DMS 273 treated with DMSO at 0.1 percent for 48 hours (cell line): Measurements from ENCODE around the gene MATN3.

Experiments used
- DNase-seq: peaks from one replicate; lab custom pipeline; 2025; lab: John Stamatoyannopoulos, UW

Gene MATN3

DNA sequence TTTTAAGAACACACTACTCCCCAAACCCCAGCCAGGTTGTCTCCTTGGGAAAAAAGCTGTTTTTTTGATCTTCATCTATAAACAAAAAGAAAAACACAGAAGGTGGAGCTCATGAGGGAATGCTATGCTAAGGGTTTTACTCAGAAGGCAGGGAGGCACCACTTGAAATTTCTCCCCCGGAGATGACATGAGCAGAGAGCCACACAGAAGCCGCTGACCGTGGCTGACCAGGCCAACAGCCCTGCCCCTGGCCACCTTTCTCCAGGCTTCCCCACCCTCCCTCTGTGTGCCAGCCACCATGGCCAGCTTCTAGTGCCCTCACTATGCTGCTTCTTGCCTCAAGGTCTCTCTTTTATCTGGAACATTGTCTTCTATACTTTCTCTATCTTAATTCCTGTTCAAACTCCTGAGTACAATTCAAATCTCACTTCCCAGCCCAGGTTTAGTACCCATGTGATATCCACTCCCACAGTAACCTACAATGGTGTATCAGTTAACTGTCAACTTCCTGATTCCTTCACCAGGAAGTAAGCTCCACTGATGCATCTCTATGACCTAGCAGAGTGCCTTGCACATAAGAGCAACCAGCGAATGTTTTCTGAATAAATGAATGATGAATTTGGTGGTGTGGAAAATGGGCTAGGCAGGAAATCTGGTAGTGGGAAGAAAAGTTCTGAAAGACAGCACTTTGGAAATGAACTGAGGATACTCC is 23.6 kb upstream of the MATN3 start:
- no peak for DNase-seq

DNA sequence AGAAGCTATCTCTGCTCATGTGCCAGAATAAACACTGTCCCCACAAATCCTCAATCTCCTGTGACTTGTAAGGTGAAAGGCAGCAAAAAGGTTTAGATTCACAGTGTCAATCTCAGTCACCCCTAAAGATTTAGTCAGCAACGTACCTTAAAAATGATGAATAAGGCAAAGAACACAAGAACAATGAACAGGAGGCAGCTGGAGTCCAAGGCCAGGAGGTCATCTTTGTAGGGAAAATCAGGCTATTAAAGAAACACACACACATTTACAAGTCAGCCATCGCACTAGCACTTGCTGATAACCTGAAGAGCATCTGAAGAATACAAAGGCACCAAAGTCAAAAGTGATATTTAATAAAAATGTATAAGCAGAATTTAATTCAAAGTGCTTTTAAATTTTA is 22.4 kb upstream of the MATN3 start:
- no peak for DNase-seq

DNA sequence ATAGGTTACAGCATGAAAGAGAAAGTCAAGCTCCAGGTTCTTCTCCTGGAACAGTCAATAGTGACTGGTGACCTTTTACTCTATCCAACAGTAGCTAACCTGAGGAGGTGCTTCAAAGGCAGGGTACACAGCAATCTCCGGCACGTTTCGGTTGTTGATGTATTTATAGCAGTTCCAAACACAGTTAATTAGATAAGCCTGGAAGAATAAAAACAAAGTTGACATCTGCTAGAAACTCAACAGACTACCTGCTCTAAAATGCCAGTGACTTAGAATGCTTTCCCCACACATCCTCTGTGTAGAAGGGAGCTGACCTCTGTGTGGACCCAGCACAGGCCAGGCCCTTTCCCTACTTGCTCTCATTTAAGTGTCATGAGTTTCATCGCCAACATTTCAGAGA is 21.8 kb upstream of the MATN3 start:
- DNase-seq = no peak

DNA sequence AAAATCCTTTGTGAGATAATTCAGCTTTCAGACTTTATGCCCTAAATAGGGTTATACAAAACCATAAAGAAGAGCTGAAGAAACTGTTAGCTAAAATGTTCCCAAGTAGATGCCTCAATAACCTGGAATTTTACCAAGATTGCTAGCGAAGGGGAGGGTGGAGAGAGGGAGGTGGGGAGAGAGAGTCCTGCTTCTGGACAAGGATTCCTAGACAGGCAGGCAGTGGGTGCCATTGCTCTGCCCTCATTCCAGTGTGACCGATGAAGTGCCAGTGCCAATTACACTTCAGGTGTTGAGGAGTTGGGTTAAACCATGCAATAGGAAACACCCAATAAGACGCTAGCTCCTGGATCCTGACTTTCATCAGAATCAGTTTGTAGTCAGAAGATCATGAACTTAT is 20.9 kb upstream of the MATN3 start:
- DNase-seq = no peak

DNA sequence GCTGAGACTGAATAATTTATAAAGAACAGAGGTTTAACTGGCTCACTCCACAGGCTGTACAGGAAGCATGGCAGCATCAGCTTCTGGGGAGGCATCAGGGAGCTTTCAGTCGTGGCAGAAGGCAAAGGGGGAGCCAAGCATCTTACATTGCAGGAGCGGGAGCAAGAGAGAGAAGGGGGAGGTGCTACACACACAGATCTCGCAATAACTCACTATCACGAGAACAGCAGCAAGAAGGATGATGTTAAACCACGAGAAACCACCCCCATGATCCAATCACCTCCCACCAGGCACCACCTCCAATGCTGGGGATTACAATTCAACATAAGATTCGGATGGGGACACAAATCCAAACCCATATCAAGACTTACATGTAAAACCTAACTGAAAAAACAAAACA is 17.8 kb upstream of the MATN3 start:
- no peak for DNase-seq

DNA sequence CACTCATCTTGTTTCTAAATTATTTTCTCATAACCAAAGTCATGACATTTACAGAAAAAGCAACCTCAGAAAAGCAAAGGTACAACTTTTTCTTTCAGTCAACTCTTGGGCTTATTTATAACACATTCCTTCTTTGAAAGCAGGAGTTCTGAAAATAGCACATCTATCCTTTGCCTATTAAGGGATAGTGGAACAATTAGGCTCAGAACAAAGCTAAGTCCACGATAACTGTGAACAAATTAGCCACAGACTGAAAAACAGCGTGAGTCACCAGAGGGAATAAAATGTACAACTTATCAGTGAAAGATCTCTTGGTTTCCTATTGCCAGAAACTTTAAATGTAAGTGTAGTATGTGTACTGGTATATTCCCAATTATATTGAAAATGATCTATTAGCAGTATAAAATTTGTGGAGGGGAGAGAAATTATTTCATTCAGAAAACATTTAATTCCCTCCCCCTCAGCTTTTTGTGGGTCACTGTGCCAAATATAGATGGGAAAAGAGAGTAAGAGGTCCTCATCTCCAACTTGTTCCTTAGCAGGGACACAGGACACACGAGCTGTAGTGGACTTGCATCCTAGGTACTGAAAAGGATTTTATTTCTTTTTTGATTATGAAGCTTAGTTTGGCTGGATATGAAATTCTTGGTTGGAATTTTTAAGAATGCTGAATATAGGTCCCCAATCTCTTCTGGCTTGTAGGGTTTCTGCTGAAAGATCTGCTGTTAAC is 15.4 kb upstream of the MATN3 start:
- no peak for DNase-seq

DNA sequence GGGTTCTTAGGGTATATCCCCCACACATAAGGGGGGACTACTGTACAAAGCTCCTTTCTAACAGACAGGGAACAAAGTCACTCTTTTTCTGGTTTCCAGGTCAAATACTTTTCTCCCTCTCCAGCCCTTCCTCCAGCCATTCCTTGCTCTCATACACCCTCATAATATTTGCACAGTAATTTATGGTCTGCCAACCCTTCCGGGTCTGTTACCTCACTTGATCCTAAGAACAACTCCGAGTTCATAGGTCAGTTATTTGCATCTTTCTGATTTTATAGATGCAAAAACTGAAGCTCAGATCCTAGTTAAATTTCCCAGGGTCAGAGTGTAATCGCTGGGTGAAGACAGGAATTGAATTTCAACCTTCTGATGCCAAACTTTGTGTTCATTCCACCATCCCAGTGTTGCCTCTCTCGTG is 14.8 kb upstream of the MATN3 start:
- no peak for DNase-seq

DNA sequence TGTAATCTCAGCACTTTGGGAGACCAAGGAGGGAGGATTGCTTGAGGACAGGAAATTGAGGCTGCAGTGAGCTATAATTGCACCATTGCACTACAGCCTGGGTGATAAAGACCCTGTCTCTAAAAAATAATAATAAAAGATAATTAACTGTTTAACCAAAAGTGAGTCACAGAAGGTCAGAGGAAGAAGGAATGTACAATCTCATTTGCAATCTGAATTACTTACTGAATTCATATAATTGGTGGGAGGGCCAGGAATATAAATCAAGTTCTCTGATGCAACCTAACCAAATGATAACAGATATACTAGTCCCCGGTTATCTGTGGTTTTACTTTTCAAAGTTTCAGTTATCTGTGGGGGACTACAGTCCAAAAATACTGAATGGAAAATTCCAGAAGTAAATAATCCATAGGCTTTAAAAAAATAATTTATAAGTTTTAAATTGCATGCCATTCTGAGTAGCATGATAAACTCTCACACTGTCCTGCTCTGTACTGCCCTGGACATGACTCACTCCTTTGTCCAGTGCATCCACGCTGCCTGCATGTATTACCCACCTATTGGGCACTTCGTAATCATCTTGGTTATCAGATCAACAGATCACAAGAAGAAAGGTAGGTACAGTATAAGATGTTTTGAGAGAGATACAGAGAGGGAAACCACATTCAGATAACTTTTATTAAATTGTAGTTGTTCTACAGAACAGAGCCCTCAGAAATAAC is 12.8 kb upstream of the MATN3 start:
- no peak for DNase-seq

DNA sequence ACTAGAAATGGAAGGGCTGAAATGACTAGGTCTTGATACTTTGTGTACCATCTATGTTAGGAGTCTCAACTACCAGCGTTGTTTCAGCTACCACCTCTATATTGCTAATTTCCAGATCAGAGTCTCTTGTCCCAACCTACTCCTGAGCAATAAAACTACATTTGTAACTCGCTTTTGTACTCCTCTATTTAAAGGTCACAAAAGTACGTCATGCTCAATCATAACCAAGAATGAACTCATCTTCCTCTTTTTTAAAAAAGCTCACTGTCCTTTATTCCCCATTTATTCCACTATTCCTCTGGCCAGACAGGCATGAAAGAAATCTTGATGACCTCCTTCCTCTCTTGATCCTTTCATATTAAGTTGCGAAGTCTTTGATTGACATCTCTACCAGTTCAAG is 11.2 kb upstream of the MATN3 start:
- DNase-seq = no peak

DNA sequence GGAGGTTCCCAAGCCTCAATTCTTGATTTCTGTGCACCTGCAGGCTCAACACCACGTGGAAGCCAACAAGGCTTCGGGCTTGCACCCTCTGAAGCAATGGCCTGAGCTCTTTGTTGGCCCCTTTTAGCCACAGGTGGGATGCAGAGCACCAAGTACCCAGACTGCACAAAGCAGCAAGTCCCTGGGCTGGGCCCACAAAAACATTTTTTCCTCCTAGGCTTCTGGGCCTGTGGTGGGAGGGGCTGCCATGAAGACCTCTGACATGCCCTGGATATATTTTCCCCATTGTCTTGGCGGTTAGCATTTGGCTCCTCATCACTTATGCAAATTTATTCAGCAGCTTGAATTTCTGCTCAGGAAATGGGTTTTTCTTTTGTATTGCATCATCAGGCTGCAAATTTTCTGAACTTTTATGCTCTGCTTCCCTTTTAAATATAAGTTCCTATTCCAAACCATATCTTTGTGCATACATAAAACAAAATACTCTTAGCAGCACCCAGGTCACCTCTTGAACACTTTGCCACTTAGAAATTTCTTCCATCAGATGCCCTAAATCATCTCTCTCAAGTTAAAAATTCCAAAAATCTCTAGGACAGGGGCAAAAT is 9.0 kb upstream of the MATN3 start:
- DNase-seq = no peak

DNA sequence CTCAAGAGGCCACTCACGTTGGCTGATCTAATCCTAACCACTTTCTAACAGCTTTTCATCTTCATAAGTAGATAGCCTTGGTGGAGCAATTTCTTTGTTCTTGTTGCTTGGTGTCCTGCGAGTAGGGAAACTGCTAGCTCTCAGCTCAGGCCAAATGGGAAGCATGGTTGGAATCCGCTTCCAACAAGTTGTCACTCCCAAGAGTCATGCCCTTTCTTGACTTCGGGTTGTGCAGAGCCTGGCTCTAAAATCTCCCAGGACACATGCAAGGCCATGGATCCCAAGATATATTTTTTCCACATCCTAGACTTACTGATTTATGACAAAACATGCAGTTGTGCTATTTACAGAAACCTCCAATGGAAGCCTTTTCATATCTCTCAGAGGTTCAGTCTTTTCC is 7.3 kb upstream of the MATN3 start:
- DNase-seq = no peak

DNA sequence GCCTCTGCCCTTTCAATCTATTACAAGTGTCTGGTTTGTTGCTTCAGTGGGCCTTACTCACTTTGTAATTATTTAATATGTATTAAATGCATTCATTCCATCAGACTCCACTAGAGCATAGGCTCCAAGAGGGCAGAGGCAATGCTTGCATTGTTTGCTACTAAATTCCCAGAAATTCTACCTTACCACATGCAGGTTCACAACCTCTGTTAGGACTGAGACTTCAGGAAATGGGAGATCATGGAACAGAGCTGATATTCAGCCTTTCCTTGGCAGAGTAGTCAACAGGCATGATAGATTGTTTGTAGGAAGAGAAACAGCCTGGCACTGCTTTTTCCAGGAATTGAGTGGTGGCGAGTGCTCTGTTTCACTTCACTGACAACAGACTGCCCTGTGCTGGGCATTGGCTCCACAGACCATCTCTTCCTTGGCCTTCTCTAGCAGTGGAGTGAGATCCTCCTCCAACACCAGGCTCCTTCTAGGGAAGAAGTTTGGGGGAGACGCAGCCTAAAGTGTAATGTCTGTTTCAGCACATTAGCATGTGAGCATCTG is 6.2 kb upstream of the MATN3 start:
- no peak for DNase-seq

DNA sequence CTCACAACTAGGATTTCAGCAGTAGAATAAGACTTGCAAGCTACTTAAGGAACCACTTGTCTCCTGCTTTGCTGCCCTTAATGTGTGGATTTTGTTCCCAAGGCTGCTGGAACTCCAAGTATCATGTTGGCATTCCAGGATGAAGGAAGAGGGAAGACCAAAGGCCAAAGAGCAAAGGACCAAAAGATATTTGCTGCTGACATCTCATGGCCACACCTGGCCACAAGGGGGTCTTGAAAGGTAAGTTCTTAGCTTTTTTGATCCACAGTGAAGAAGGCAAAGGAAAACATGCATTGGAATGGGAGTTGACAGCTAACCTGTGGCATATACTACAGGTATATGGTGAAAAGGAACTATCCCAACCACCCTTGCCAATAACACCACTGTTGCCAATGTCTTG is 3.9 kb upstream of the MATN3 start:
- no peak for DNase-seq

DNA sequence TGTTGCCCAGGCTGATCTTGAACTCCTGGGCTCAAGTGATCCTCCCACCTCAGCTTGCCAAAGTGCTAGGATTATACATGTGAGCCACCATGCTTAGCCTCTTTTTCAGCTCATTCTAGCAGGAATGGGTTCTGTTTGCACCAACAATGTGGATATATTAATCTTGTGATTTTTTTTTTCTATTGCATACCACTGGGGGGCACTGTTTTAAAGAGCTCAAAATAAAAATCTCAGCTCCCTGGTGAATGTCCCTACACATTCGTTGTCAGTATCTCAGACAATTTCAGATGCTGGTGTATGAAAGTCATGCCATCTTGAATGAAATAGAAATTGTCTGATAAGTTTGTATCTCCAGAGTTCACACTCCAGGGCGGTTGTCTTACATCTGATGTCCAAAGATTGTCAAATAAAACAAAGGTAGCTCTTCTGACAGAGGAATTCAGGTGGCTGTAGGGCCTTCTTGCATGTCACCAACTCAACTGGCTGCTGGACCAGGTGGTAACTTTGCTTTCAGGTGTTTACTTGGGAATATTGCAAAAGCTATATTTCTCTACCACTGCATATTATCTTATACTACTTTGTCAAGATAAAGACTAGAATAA is 3.1 kb upstream of the MATN3 start:
- DNase-seq = peak; percentile 16

DNA sequence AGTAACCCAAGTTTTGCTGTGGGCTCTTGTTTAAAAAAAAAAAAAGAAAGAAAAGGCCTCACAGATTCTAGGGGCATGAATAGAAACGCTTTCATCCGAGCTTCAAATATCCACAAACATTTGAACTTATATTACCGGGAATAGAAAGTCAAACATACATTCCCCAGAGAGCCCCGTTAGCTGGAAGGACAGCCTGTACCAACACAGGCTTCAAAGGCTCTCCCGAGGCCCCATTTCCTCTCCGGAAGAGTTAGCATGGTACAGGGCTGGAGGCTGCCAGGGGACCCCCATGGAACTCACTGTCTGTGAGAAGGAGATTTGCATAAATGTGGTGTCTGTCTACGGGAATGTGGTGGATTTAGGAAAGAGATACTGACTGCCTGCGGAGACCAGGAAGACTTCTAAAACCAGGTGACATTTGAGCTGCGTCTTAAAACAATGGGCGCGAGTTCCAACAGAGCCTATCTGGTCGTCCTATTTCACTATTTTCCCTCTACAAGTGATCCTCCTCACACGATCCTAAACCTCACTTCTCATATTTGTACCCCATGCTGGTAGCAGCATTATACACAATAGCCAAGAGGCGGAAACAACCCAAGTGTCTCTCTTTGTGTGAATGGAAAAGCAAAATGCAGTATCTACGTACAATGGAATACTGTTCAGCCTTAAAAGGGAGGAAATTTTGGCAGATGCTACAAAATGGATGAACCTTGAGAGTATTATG is 820 bp upstream of the MATN3 start:
- DNase-seq = no peak

DNA sequence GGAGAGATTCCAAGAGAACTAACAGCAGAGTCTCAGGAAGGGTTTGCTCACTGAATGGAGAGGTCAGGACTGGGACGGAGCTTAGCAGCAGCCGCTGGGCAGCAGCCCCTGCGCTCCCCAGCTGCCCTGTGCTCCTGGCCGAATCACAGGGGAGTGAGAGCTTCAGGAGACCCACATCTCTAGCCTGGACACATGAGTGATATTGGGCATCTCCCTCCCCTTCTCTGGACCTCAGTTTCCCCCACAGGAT is 511 bp downstream of the MATN3 start:
- DNase-seq = no peak

DNA sequence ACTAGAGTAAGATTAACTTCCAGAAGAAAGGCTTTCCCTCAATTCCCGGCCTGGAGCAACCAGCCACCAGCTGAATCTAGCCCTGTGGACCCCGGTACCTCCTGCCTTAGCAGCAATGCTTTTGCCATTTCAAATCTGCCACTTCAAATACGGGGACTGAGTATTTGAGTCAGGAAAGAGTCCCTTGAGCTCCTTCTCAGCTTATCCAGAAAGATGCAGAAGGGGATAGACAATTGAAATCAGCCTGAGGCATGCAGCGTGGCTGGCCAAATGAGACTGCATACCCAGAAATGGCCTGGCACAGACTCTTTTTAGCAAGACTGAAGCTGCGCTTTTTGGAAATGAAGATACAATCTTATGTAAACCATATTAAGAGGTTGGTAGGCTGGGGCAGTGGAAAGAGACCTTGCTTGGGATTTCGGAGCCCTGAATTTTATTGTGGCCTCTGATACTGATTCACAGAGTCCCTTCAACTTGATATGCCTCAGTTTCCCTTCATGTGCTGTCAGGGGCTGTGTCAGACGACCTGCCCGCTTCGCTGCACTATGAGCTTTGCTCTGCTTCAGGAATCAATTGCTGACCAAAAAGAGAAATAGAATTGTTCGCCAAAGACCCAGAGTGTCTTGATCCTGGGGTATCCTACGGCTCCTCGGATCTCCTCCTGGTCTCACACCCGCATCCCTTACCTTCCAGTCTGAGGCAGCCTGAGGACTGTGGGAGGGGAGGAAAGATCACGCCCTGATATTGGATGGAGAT is 1.0 kb downstream of the MATN3 start:
- DNase-seq = no peak

DNA sequence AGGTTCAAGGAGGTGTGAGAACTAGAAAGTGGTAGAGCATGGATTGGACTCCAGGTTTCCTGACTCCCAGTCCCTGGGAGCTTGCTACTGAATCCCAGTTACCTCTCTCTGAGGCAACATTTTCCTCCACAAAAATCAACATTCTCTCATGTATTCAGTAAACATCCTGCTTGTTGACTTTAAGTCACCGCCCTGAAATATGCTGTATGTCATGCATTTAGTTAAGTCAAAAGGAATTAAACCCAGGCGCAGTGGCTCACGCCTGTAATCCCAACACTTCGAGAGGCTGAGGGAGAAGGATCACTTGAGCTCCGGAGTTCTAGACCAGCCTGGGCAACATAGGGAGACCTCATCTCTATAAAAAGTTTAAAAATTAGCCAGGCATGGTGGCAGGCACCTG is 3.8 kb downstream of the MATN3 start:
- DNase-seq = no peak

DNA sequence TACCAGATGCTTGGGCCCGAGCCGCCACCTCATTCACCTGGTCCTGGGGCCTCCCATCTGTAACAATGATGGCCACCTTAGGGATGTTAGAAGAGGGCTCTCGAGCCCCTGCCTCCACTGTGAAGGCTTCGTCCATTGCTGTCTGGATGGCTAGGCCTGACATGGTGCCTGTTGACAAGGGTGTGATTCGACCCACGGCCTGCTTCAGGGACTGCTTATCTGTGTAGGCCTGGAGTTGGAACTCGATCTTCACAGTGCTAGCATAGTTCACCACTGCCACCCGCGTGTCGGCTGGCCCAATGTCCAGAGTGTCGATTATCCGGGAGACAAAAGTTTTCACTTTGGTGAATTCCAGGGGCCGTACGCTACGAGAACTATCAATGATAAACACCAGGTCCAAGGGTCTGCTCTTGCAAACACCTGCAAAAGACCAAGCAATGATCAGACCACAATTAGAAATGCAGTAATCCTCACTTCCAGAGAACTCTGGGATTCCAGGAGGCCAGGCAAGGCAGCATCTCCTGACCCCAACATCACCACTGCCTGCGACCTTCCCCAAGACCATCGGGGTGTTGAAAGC is 6.5 kb downstream of the MATN3 start:
- no peak for DNase-seq

DNA sequence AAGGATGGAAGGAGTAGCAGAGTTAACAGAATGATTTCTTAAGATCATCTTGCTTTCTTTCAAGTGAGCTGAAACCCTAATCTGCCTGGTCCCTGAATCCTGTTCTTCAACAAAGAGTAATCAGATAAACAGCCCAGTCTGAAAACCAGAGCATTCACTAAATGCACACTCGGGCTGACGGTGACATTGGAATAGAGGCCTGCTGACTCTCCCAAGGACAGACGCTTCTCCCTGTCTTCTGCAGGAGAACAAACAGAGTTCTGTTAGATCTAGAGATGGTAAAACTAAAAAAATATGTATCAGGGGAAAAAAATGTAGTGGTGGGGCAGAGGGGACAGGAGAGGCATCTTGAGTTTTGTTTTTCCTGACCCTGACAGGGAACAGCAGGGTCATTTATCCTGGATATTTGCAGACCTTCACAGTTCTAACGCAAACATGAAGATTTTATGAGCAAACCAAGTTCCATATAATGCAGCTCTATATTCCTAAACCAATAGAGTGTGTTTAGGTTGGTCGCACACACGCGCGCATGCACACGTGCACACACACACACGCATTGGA is 7.3 kb downstream of the MATN3 start:
- no peak for DNase-seq
